Sigmoid colon (tissue), 4 donors: ENCODE data around the gene NEMP1.

Source experiments
- CTCF ChIP-seq, 4 experiments: fragments of 450-650 bp in 3 of 4; fragments of 200-600 bp in 1 of 4; IDR thresholded peaks; one replicate each; pipeline ENCODE4 v1.5.1; 2016 to 2019; ENCODE audit warnings: antibody characterized with exemption in 4 of 4, mild to moderate bottlenecking in 3 of 4, moderate library complexity in 2 of 4
- EP300 ChIP-seq, 4 donors: sonication (generic); formaldehyde crosslinking; IDR thresholded peaks; one replicate each; pipeline ENCODE4 v1.6.1; 2017; ENCODE audit warnings: antibody characterized with exemption in 4 of 4

GRCh38 chr12:57118711-57119271 lies 40.2 kb upstream of the NEMP1 start:
- TF ChIP-seq CTCF (IDR thresholded peaks at IDR 0.05) (no peak), EP300 (IDR thresholded peaks at IDR 0.05) (no peak)
